Fibroblast of villous mesenchyme (primary cell): Measurements from ENCODE around the gene CRP. TPM values are rescaled to one million over a fixed set of nuclear protein-coding genes. Genes with fewer than 3 reads are reported as not detected.

Experiments
- DNase-seq: peaks from one replicate; pipeline ENCODE4 v3.0.0-alpha.2; 2010; ENCODE audit warnings: low read depth
- H3K4me3 ChIP-seq: 2 replicates; pipeline ENCODE4 v1.5.1; 2011; ENCODE audit warnings: low read depth, mild to moderate bottlenecking, low read length
- CTCF ChIP-seq: IDR thresholded peaks from 2 replicates; pipeline ENCODE4 v1.5.1; 2012; ENCODE audit warnings: low read depth, mild to moderate bottlenecking, low read length; ENCODE audit not compliant: insufficient read depth
- total RNA-seq: library from RNA; depleted of rRNA; stranded (reverse); fragments of >200 nt; gene quantifications from 2 replicates; pipeline ENCODE4 v1.2.3, GENCODE V29; 2012

CRP gene
- total RNA-seq, 1 donor = not detected

GRCh38 chr1:159719990-159720389 is 5.6 kb upstream of the CRP start:
- no peak overlapping the region for H3K4me3 ChIP-seq
- no peak for TF ChIP-seq CTCF
- DNase-seq = no peak

GRCh38 chr1:159715855-159716254 is 1.5 kb upstream of the CRP start:
- no peak overlapping the region for H3K4me3 ChIP-seq
- DNase-seq = no peak
- no peak for TF ChIP-seq CTCF

- DNase-seq = no peak
- H3K4me3 ChIP-seq = no peak overlapping the region
- TF ChIP-seq CTCF = no peak
These were observed 2.3 kb downstream of the CRP start for GRCh38 chr1:159712080-159712479.

GRCh38 chr1:159707472-159708260 is 6.7 kb downstream of the CRP start:
- TF ChIP-seq CTCF = no peak
- DNase-seq = no peak
- no peak overlapping the region for H3K4me3 ChIP-seq

GRCh38 chr1:159705904-159706256 is 8.5 kb downstream of the CRP start:
- no peak overlapping the region for H3K4me3 ChIP-seq
- no peak for TF ChIP-seq CTCF
- no peak for DNase-seq

GRCh38 chr1:159705251-159705903 is 9.0 kb downstream of the CRP start:
- no peak for DNase-seq
- no peak for TF ChIP-seq CTCF
- no peak overlapping the region for H3K4me3 ChIP-seq
